Effector memory CD8-positive, alpha-beta T cell (primary cell): ENCODE data around the gene GRID1.
"Not testable (repeated sequence)": the region's sequence is repeated elsewhere in the genome, so short reads cannot be mapped to it uniquely, and the experiment has no call there.

Experiments used
- ATAC-seq: fragments of 150-1000 bp; cut with Tn5 transposase; replicated peaks from 2 replicates; pipeline ENCODE4 v1.10.0; 2021; ENCODE audit warnings: mild to moderate bottlenecking, moderate library complexity
- DNase-seq, 3 experiments: peaks; one replicate each; pipeline ENCODE4 v3.0.0; 2021
- H3K27ac Mint-ChIP-seq, 2 donors: one replicate each; pipeline ENCODE4 v1.8.0; 2022; ENCODE audit warnings: mild to moderate bottlenecking in 2 of 2, mixed read lengths in 2 of 2, moderate library complexity in 2 of 2
- H3K27me3 Mint-ChIP-seq, 2 donors: one replicate each; pipeline ENCODE4 v1.8.0; 2022; ENCODE audit warnings: mixed read lengths in 2 of 2
- H3K36me3 Mint-ChIP-seq: one replicate; pipeline ENCODE4 v1.8.0; 2022; ENCODE audit warnings: mild to moderate bottlenecking, moderate library complexity, mixed read lengths; ENCODE audit not compliant: insufficient read depth
- H3K4me1 Mint-ChIP-seq, 2 donors: one replicate each; pipeline ENCODE4 v1.8.0; 2022; ENCODE audit warnings: low read depth in 2 of 2, mixed read lengths in 2 of 2
- H3K4me3 Mint-ChIP-seq, 2 donors: one replicate each; pipeline ENCODE4 v1.8.0; 2022; ENCODE audit warnings: mild to moderate bottlenecking in 2 of 2, mixed read lengths in 2 of 2, moderate library complexity in 2 of 2
- H3K9me3 Mint-ChIP-seq, 2 donors: one replicate each; pipeline ENCODE4 v1.8.0; 2022; ENCODE audit warnings: mixed read lengths in 2 of 2

The GRID1 gene

DNA sequence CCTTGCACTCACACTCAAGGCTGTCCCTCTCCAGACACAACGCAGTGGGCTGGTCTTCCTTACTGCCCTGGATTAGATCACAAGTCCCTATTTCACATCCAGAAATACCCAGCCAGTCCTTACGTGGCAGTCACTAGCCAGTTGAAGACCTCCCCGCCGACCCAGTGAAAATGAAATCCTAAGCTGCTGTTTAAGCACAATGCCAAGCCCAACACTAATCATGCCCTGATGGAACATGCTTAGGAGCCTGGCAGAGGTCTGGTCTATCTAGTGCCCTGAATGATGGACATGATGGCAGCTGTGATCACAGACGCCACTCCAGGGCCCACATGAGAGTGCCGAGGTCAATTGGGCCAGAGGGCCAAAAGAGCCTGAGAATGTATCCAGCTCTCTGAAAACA lies 389.0 kb downstream of the GRID1 start:
- no peak for DNase-seq
- ATAC-seq: no peak
- Mint-ChIP-seq H3K27ac (no peak overlapping the region), H3K4me1 (no peaks in the 10 kb centered on the region), H3K27me3 (peaks cover 5 to 11% of the 10 kb centered on the region in 2 donors), H3K4me3 (no peak overlapping the region), H3K36me3 (no peaks in the 10 kb centered on the region), H3K9me3 (no peaks in the 10 kb centered on the region)

DNA sequence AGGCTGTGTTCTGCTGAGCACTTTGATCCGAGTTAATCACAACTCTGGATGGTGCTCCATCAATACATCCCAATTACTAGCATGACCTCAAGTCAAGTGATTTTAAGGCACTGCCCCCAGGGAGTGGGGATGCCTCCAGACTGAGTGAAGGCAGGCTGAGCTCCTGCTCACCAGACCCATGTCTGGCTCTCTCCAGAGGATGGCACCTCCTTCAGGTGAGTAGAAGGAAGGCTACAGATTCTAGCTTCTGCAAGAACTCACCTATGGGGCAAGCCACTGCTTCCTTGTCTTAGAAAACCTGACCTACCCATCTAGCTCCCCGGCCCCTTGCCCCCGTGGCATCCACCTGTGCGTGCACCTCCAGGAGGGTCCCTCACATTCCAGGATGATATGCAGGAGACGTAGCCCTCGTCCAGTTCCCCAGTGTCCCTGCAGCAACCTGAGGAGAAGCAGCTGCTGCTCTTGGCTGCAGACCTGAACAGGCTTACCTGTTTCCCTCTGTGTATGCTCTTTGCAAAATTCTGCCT lies 390.3 kb downstream of the GRID1 start:
- Mint-ChIP-seq H3K27ac (no peak overlapping the region), H3K36me3 (no peaks in the 10 kb centered on the region), H3K9me3 (no peaks in the 10 kb centered on the region), H3K27me3 (peaks cover 0 to 11% of the 10 kb centered on the region in 2 donors), H3K4me3 (no peak overlapping the region), H3K4me1 (no peaks in the 10 kb centered on the region)
- ATAC-seq (no peak), DNase-seq (no peak)

DNA sequence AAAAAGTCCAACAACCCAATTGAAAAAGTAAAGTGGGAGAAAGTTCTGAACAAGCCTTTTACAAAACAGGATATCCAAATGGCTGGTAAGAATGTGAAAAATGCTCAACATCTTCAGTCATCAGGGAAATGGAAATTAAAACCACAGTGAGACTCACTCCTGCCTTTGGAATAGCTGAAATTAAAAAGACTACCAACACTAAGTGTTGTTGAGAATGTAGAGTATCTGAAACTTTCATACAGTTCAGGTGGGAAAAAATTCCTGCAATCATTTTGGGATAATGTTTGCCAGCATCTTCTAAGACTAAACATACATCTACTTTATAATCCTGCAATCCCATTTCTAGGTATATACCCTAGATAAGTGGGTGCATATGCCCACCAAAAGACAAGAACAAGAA lies 395.1 kb downstream of the GRID1 start:
- no peak overlapping the region for H3K4me3 Mint-ChIP-seq
- H3K36me3 Mint-ChIP-seq: no peaks in the 10 kb centered on the region
- no peak overlapping the region for H3K27ac Mint-ChIP-seq
- H3K9me3 Mint-ChIP-seq: no peaks in the 10 kb centered on the region
- H3K4me1 Mint-ChIP-seq: no peaks in the 10 kb centered on the region
- ATAC-seq (no peak), DNase-seq (no peak)
- H3K27me3 Mint-ChIP-seq: no peaks in the 10 kb centered on the region

DNA sequence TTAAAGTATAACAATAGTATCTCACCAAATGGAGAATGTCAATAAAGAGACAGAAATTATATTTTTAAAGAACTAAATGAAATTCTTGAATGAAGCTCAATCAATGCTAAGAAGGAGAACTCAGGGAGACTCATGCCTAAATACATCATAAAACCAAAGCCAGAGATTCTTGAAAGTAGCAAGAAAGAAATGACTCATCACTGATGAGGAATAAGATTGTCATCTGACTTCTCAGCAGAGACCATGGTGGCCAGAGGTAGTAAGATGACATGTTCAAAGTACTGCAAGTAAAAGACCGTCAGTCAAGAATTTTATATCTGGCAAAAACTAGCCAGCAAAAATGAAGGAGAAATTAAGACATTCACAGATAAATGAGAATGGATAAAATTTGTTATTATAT lies 399.0 kb downstream of the GRID1 start:
- Mint-ChIP-seq H3K4me3 (no peak overlapping the region), H3K27me3 (peaks cover 16 to 19% of the 10 kb centered on the region in 2 donors), H3K4me1 (no peaks in the 10 kb centered on the region), H3K36me3 (no peaks in the 10 kb centered on the region), H3K9me3 (peaks cover 5 to 8% of the 10 kb centered on the region in 2 donors), H3K27ac (no peak overlapping the region)
- ATAC-seq (no peak), DNase-seq (no peak)

DNA sequence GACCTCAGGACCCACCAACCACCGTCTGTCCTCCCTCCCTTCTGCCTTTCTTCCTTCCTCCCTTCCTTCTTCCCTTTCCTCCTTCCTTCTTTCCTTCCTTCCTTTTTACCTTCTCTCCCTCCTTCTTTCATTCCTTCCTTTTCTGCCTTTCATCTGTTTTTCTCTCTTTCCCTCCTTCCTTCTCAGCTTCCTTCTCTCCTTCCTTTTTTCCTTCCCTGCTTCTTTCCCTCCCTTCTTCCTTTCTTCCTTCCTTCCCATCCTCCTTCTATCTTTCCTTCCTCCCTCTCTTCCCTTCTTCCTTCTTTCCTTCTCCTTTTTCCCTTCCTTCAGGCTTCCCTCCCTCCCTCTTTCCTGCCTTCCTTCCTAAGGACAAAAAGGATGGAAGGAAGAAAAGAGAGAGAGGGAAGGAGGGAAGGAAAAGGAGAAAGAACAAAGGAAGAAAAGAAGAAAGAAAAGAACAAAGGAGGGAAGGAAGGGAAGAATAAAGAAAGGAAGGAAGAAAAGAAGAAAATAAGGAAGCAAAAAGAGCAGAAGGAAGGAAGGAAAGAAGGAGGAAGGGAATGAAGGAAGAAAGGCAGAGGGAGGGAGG lies 405.0 kb downstream of the GRID1 start:
- H3K27ac Mint-ChIP-seq: no peak overlapping the region
- peaks cover 5 to 8% of the 10 kb centered on the region in 2 donors for H3K9me3 Mint-ChIP-seq
- peaks cover 34 to 55% of the 10 kb centered on the region in 2 donors for H3K27me3 Mint-ChIP-seq
- no peaks in the 10 kb centered on the region for H3K4me1 Mint-ChIP-seq
- DNase-seq: no peak
- no peak for ATAC-seq
- no peaks in the 10 kb centered on the region for H3K36me3 Mint-ChIP-seq
- no peak overlapping the region for H3K4me3 Mint-ChIP-seq

DNA sequence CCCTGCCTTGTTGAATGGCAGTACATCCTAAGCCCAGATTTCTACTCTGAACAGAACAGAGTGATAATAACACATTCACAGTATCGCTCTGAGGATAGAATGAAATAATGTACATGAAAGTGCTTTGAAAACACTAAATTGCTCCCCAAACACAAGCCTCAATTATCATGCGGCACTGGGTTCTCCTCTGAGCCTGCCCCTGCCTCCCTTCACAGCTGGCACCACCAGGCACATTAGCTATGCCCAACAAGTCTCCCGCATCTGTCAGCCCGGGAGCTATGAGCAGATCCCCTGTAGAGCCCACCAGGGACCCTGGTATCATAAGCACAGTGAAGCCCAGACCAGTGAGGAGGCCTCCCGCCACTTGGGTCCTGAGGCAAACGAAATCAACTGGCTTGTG lies 405.5 kb downstream of the GRID1 start:
- no peaks in the 10 kb centered on the region for H3K36me3 Mint-ChIP-seq
- peaks cover 40 to 60% of the 10 kb centered on the region in 2 donors for H3K27me3 Mint-ChIP-seq
- no peak overlapping the region for H3K27ac Mint-ChIP-seq
- DNase-seq: no peak
- ATAC-seq: no peak
- peaks cover 5 to 8% of the 10 kb centered on the region in 2 donors for H3K9me3 Mint-ChIP-seq
- H3K4me3 Mint-ChIP-seq: no peak overlapping the region
- H3K4me1 Mint-ChIP-seq: no peaks in the 10 kb centered on the region

DNA sequence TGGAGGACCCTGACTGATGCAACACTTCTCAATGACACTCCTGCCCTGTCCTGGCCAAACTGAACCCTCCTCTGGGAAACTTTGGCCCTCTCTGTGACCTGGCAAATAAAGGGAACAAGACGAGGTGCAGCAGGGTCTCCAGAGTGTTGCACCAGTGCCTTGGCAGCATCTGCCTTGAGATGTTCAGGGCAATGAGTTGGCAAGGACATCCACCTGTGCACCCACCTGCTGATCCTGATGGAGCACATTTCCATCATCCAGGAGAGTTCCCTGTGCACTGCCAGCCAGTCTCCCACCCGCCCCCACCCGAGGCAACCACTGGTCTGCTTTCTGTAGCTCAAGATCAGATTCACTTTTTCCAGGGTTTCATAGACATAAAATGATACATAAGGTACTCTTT lies 407.4 kb downstream of the GRID1 start:
- ATAC-seq (no peak), DNase-seq (no peak)
- H3K27ac Mint-ChIP-seq: no peak overlapping the region
- no peak overlapping the region for H3K4me3 Mint-ChIP-seq
- H3K27me3 Mint-ChIP-seq: peaks cover 34 to 60% of the 10 kb centered on the region in 2 donors
- H3K36me3 Mint-ChIP-seq: no peaks in the 10 kb centered on the region
- peaks cover 5 to 8% of the 10 kb centered on the region in 2 donors for H3K9me3 Mint-ChIP-seq
- no peaks in the 10 kb centered on the region for H3K4me1 Mint-ChIP-seq

DNA sequence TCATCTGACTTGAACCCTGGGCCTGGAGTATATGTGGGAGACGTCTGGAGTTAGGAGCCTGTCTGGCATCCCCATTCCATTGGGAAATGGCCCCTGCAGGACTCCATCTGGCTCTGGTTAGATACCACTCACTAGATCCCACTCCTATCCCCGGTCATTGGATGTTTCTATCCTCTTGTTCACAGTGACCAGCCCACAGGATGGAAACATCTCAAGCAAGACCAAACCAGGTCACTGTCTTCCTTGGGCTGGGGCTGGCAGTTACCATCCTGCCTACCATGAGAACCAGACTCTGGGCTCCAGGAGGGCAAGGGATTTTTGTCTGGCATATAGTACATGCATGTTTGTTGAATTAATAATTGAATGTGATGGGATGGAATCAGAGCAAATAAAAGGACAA lies 415.7 kb downstream of the GRID1 start:
- Mint-ChIP-seq H3K4me1 (peaks cover 3 to 4% of the 10 kb centered on the region in 2 donors), H3K4me3 (no peak overlapping the region)

DNA sequence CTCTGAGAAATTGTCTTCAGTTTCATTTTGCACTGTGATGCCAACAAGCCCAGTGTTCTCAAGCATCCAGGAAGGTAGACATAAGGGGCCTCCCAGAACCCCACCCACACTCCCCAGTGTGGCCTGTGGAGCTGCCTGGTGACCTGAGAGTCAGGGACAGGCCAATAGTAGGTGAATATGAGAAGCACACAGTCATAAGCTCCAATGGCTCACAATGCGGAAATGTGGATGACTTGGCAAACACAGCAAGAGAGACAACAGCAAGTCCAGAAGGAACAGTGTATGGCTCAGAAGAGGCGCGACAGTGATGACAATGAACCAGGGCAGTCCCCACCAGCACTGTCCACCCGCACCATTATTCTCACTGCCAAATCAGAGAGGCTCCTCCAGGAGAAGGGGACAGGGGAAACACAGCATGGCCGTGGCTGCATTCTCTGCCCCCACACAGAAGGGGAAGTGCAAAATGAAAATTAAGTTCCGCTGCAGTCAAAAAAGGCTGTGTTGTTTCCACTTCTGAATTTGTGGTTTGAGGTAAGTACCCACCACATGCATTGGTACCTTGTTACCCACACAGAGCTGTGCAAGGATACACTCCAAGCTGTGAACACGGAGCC lies 419.8 kb downstream of the GRID1 start:
- Mint-ChIP-seq H3K27me3 (peaks cover 13 to 32% of the 10 kb centered on the region in 2 donors), H3K4me1 (peaks cover 3 to 4% of the 10 kb centered on the region in 2 donors), H3K9me3 (no peaks in the 10 kb centered on the region), H3K27ac (no peak overlapping the region), H3K36me3 (no peaks in the 10 kb centered on the region), H3K4me3 (no peak overlapping the region)
- ATAC-seq (no peak), DNase-seq (no peak)

More for the DNA sequence above, 415.7 kb downstream of the GRID1 start:
- no peak for DNase-seq
- no peaks in the 10 kb centered on the region for H3K36me3 Mint-ChIP-seq
- H3K9me3 Mint-ChIP-seq: no peaks in the 10 kb centered on the region
- H3K27me3 Mint-ChIP-seq: peaks cover under 1 to 19% of the 10 kb centered on the region in 2 donors
- H3K27ac Mint-ChIP-seq: no peak overlapping the region
- no peak for ATAC-seq

DNA sequence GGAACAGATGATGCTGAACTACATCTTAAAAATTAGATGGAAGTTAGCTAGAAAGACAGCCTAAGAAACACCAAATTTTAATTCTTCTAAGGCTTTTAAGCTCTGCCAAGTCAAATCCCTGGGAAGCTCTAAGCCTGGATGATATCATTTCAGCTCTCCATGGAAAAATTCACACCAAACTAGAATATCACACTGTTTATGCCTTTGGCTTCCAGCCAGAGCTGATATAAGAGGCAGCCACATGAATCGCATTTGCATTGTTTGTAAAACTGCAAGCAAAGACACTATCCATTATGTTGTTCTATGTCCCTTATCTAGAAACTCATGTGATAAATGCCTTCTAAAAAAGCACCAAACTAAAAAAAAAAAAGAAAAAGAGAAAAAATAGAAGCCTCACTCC lies 430.4 kb downstream of the GRID1 start:
- Mint-ChIP-seq H3K27ac (no peak overlapping the region), H3K27me3 (peaks cover 0 to 17% of the 10 kb centered on the region in 2 donors), H3K4me3 (no peak overlapping the region), H3K36me3 (no peaks in the 10 kb centered on the region), H3K4me1 (no peaks in the 10 kb centered on the region), H3K9me3 (no peaks in the 10 kb centered on the region)
- ATAC-seq (no peak), DNase-seq (no peak)

DNA sequence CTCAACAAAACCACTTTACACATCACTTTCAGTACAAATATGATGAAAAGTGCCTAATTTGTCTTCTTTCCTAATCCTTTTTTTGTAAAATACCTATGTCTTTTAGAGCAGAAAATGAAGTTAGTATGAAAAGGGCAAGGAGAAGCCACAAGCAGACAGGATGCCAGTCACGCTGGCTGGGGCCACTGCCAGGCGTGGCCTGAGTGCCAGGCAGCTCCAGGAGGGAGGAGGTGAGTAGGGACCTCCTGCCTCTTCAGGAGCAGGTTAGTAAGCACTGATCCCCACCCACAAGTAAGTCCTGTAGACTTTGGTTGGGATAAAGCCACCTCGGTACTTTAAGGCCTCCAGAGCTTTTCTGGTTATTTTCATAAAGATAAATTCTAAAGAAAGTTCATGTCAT lies 432.0 kb downstream of the GRID1 start:
- H3K9me3 Mint-ChIP-seq: no peaks in the 10 kb centered on the region
- H3K27ac Mint-ChIP-seq: no peak overlapping the region
- peaks cover 0 to 17% of the 10 kb centered on the region in 2 donors for H3K27me3 Mint-ChIP-seq
- DNase-seq: no peak
- H3K4me3 Mint-ChIP-seq: no peak overlapping the region
- no peaks in the 10 kb centered on the region for H3K36me3 Mint-ChIP-seq
- H3K4me1 Mint-ChIP-seq: no peaks in the 10 kb centered on the region
- no peak for ATAC-seq

DNA sequence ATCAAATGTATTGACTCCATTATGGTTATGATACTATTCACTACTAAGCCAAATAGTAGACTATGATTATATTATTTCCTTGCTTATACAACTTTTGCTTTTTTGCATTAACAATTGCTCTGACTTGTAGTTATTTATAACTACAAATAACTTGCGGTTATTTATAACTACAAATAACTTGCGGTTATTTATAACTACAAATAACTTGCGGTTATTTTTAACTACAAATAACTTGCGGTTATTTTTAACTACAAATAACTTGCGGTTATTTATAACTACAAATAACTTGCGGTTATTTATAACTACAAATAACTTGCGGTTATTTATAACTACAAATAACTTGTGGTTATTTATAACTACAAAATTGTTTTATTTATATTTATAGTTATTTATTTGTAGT lies 436.6 kb downstream of the GRID1 start:
- not testable (repeated sequence) for DNase-seq, H3K27ac Mint-ChIP-seq, H3K4me3 Mint-ChIP-seq, H3K9me3 Mint-ChIP-seq, H3K36me3 Mint-ChIP-seq, H3K4me1 Mint-ChIP-seq, ATAC-seq
- H3K27me3 Mint-ChIP-seq: peaks cover 0 to 16% of the 10 kb centered on the region in 2 donors

DNA sequence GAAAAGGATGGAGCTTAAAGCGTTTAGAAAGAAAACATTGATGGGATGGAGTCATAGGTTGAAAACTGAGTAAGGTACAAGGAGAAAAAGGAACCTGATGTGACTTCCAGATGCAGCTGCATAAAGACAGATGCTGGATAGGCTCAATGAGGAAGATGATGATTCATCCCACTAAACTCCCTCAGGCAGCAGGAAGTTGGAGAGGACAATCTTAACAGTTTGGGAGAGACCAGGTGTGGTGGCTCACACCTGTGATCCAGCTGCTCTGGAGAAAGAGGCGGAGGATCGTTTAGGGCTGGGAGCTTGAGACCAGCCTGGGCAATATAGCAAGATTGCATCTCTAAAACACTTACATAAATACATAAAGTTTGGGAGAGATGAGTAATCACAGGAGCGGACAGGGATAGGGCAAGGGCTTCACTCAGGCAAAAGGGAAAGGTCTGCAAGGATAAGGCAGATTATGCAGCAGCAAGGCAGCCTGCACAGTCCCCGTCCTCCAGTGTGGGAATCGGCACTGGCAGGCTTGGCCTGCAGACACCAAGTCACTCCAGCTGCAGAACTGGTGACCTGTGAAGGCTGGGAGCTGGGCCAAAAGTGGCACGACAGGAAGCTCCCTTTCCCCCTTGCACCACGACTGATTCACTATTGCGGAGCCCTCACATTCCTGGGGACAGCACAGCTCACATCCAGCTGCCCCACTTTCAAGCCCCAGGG lies 438.5 kb downstream of the GRID1 start:
- Mint-ChIP-seq H3K4me1 (no peaks in the 10 kb centered on the region), H3K9me3 (no peaks in the 10 kb centered on the region), H3K27me3 (peaks cover 0 to 19% of the 10 kb centered on the region in 2 donors), H3K4me3 (no peak overlapping the region), H3K27ac (no peak overlapping the region), H3K36me3 (no peaks in the 10 kb centered on the region)
- no peak for ATAC-seq
- DNase-seq: no peak

DNA sequence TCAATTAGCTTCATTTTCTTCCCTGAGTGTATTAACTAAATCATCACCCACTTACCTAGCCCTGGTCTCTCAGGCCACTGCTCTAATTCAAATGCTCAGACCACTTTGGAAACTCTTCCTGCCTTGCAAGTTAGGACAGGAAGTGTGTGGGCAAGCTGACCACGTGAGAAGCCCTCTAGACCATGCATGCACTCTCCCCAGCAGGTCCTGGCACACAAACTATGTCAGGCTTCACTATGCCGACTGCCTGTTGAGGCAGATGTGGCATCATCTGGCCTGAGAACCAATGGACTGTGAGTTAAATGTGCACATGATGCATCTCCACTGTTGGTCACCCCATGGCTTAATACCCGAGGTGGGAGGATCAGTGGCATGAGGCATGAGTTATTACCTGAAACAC lies 439.6 kb downstream of the GRID1 start:
- Mint-ChIP-seq H3K4me3 (no peak overlapping the region), H3K4me1 (no peaks in the 10 kb centered on the region), H3K27ac (no peak overlapping the region), H3K27me3 (peaks cover 0 to 16% of the 10 kb centered on the region in 2 donors), H3K9me3 (no peaks in the 10 kb centered on the region), H3K36me3 (no peaks in the 10 kb centered on the region)
- DNase-seq (no peak), ATAC-seq (no peak)
